GM13976 (cell line): ENCODE measurements around the gene PIP4P1.
"Not testable (repeated sequence)": the region's sequence is repeated elsewhere in the genome, so short reads cannot be mapped to it uniquely, and the experiment has no call there.

ENCODE experiments used
- DNase-seq: peaks from one replicate; pipeline ENCODE4 v3.0.0; 2012; ENCODE audit warnings: low spot score
- CTCF ChIP-seq: IDR thresholded peaks from 2 replicates; pipeline ENCODE4 v1.5.1; 2012; ENCODE audit warnings: borderline replicate concordance, mild to moderate bottlenecking; ENCODE audit not compliant: insufficient read depth; ENCODE audit errors: extremely low read depth, missing control alignments, control extremely low read depth
- in situ Hi-C: fragments of 300-500 bp; cut with MboI; formaldehyde crosslinking; loops from one replicate; pipeline ENCODE4 v1.12.0; 2022; ENCODE audit warnings: low sequenced_read_pairs, mixed read lengths, inconsistent platforms; ENCODE audit not compliant: unreplicated experiment

PIP4P1 gene

GRCh38 chr14:20461225-20462141, at the start of gene PIP4P1:
TSS of gene PIP4P1 (minus strand) at chr14:20461434. CDS start at chr14:20461325, 109 bp downstream.
- in situ Hi-C loops: no loop called here
- TF ChIP-seq CTCF: no peak
- DNase-seq: peak; percentile 92

- TF ChIP-seq CTCF: no peak
- in situ Hi-C loops: no loop called here
- DNase-seq: no peak
Observed at GRCh38 chr14:20508367-20508766, 47.1 kb upstream of the PIP4P1 start.

- DNase-seq, in situ Hi-C loops: not testable (repeated sequence)
Observed at GRCh38 chr14:20507537-20507936, 46.3 kb upstream of the PIP4P1 start.

GRCh38 chr14:20506752-20507151, 45.5 kb upstream of the PIP4P1 start:
- in situ Hi-C loops, DNase-seq: not testable (repeated sequence)

GRCh38 chr14:20506276-20506675, 45.0 kb upstream of the PIP4P1 start:
- in situ Hi-C loops, DNase-seq: not testable (repeated sequence)

GRCh38 chr14:20503898-20504297, 42.7 kb upstream of the PIP4P1 start:
- no peak for DNase-seq
- in situ Hi-C loops: no loop called here
- no peak for TF ChIP-seq CTCF

- DNase-seq: no peak
- TF ChIP-seq CTCF: no peak
- in situ Hi-C loops: no loop called here
Observed at GRCh38 chr14:20501346-20501745, 40.1 kb upstream of the PIP4P1 start.

GRCh38 chr14:20499881-20500280, 38.6 kb upstream of the PIP4P1 start:
- no peak for DNase-seq
- no peak for TF ChIP-seq CTCF
- in situ Hi-C loops: no loop called here
